Karpas-422 (cell line): ENCODE measurements around the gene AQR. TPM values are rescaled to one million over a fixed set of nuclear protein-coding genes. Genes with fewer than 3 reads are reported as not detected.
"Not testable (repeated sequence)": the region's sequence is repeated elsewhere in the genome, so short reads cannot be mapped to it uniquely, and the experiment has no call there.

Source experiments
- DNase-seq: peaks from one replicate; pipeline ENCODE4 v3.0.0-alpha.2; 2015
- H2AFZ ChIP-seq: fragments of 200-600 bp; sonication (generic); 2 replicates; pipeline ENCODE4 v1.6.1; 2014; ENCODE audit warnings: antibody characterized with exemption, low read length, mixed read lengths
- H3K27ac ChIP-seq: fragments of 200-600 bp; sonication (generic); 2 replicates; pipeline ENCODE4 v1.5.1; 2014; ENCODE audit warnings: mild to moderate bottlenecking, low read length, moderate library complexity
- H3K27me3 ChIP-seq: fragments of 200-600 bp; sonication (generic); 2 replicates; pipeline ENCODE4 v1.6.1; 2014; ENCODE audit warnings: low read length, mixed read lengths
- H3K36me3 ChIP-seq: fragments of 200-600 bp; sonication (generic); 2 replicates; pipeline ENCODE4 v1.6.1; 2014; ENCODE audit warnings: low read length, mixed read lengths; ENCODE audit not compliant: insufficient read depth
- H3K4me1 ChIP-seq: fragments of 200-600 bp; sonication (generic); 2 replicates; pipeline ENCODE4 v1.6.1; 2014; ENCODE audit warnings: mild to moderate bottlenecking, low read length, mixed read lengths
- H3K4me2 ChIP-seq: fragments of 200-600 bp; sonication (generic); 2 replicates; pipeline ENCODE4 v1.6.1; 2014; ENCODE audit warnings: low read length, low read depth, mild to moderate bottlenecking; ENCODE audit not compliant: poor library complexity, severe bottlenecking
- H3K4me3 ChIP-seq: fragments of 200-600 bp; sonication (generic); 2 replicates; pipeline ENCODE4 v1.5.1; 2014; ENCODE audit warnings: mild to moderate bottlenecking, antibody characterized with exemption, low read length, mixed read lengths
- H3K79me2 ChIP-seq: fragments of 200-600 bp; sonication (generic); 2 replicates; pipeline ENCODE4 v1.6.1; 2014; ENCODE audit warnings: mild to moderate bottlenecking, low read length, mixed read lengths
- H3K9ac ChIP-seq: fragments of 200-600 bp; sonication (generic); 2 replicates; pipeline ENCODE4 v1.6.0; 2014; ENCODE audit warnings: low read length
- H3K9me2 ChIP-seq: fragments of 200-600 bp; sonication (generic), shearing (Covaris generic); replicated peaks from 2 replicates; pipeline ENCODE4 v1.6.0; 2014; ENCODE audit warnings: mild to moderate bottlenecking, low read length, moderate library complexity; ENCODE audit not compliant: insufficient read depth
- H3K9me3 ChIP-seq: fragments of 300-700, 200-600 bp; sonication (generic); 2 replicates; pipeline ENCODE4 v1.6.1; 2014; ENCODE audit warnings: low read length, mixed read lengths
- H4K20me1 ChIP-seq: fragments of 200-600 bp; sonication (generic); 2 replicates; pipeline ENCODE4 v1.6.1; 2014; ENCODE audit warnings: mild to moderate bottlenecking, antibody characterized with exemption, low read length, low read depth; ENCODE audit not compliant: insufficient read depth
- total RNA-seq: library from RNA; depleted of rRNA; stranded (reverse); fragments of >200 nt; shearing (Covaris generic); gene quantifications from 2 replicates; pipeline ENCODE4 v1.2.3, GENCODE V29; 2014; ENCODE audit warnings: low replicate concordance

Gene AQR
- total RNA-seq, 1 experiment from 2014 or later, result 51.4 TPM

GRCh38 chr15:34809186-34809585, 160.4 kb downstream of the AQR start:
- H3K4me2 ChIP-seq, result no peak overlapping the region
- H3K36me3 ChIP-seq, result no peaks in the 10 kb centered on the region
- no peak overlapping the region for H3K9ac ChIP-seq
- H3K9me2 ChIP-seq, result no peaks in the 10 kb centered on the region
- H3K27me3 ChIP-seq, result no peaks in the 10 kb centered on the region; the same call in 1 of the 2 replicates
- no peak for DNase-seq
- H3K27ac ChIP-seq, result no peak overlapping the region
- H3K4me1 ChIP-seq, result no peaks in the 10 kb centered on the region
- H3K9me3 ChIP-seq, result no peaks in the 10 kb centered on the region
- H3K79me2 ChIP-seq, result no peaks in the 10 kb centered on the region
- no peak overlapping the region for H2AFZ ChIP-seq
- H3K4me3 ChIP-seq, result no peak overlapping the region
- no peaks in the 10 kb centered on the region for H4K20me1 ChIP-seq

- DNase-seq, result no peak
- H4K20me1 ChIP-seq, result no peaks in the 10 kb centered on the region
- H3K9me3 ChIP-seq, result no peaks in the 10 kb centered on the region
- no peaks in the 10 kb centered on the region for H3K36me3 ChIP-seq
- H2AFZ ChIP-seq, result no peak overlapping the region
- H3K4me1 ChIP-seq, result no peaks in the 10 kb centered on the region
- H3K9ac ChIP-seq, result no peak overlapping the region
- H3K27ac ChIP-seq, result no peak overlapping the region
- H3K4me2 ChIP-seq, result no peak overlapping the region
- H3K79me2 ChIP-seq, result no peaks in the 10 kb centered on the region
- no peaks in the 10 kb centered on the region for H3K9me2 ChIP-seq
- H3K4me3 ChIP-seq, result no peak overlapping the region
- no peaks in the 10 kb centered on the region; the same call in 1 of the 2 replicates for H3K27me3 ChIP-seq
Observed at GRCh38 chr15:34808016-34808415, 161.5 kb downstream of the AQR start.

- not testable (repeated sequence) for H3K9ac ChIP-seq, H3K27ac ChIP-seq, H3K4me3 ChIP-seq, H3K4me1 ChIP-seq, H4K20me1 ChIP-seq, H2AFZ ChIP-seq, DNase-seq, H3K79me2 ChIP-seq, H3K4me2 ChIP-seq, H3K27me3 ChIP-seq, H3K9me2 ChIP-seq, H3K36me3 ChIP-seq, H3K9me3 ChIP-seq
Observed at GRCh38 chr15:34807241-34807640, 162.3 kb downstream of the AQR start.

DNA sequence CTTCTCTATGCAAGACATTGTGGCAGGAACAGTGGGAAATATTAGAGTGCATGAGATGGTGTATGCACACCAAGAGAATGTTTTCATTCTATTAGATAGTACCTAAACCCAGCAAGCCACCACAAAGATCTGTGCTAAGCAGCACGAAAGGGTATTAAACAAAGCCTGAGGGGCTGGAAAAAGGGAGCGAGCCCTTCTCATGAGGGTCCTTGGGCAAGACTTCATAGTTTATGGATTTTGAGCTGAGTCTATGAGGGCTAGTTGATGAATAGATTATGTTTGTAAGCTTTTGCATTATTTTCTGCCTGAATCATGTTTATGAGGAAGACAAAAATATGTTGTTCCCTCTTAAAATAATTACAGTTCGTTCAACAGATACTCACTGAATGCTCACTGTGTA, 164.8 kb downstream of the AQR start:
- no peaks in the 10 kb centered on the region for H4K20me1 ChIP-seq
- H2AFZ ChIP-seq, result no peak overlapping the region
- DNase-seq, result no peak
- no peaks in the 10 kb centered on the region for H3K4me1 ChIP-seq
- no peak overlapping the region for H3K4me3 ChIP-seq
- H3K27me3 ChIP-seq, result no peaks in the 10 kb centered on the region
- H3K36me3 ChIP-seq, result no peaks in the 10 kb centered on the region
- no peaks in the 10 kb centered on the region for H3K9me3 ChIP-seq
- H3K9ac ChIP-seq, result no peak overlapping the region
- H3K9me2 ChIP-seq, result no peaks in the 10 kb centered on the region
- H3K79me2 ChIP-seq, result no peaks in the 10 kb centered on the region
- no peak overlapping the region for H3K27ac ChIP-seq
- H3K4me2 ChIP-seq, result no peak overlapping the region

DNA sequence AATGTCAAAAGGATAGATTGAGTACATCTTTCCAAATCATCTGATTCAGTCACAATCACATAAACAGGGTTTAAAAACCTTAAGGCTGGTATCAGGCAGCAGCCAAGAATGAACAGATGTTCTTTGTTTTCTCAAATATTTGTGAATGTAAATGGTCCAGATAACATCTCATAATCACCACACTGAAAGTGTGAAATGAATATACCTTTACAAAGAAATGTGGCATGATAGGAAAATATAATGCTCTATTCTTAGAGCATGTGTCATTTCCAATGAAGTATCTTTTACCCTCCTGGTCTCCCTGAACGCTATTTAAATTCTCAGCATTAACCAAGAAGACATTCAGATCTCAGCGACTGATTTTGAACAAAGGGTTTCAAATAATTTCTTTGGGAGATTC, 165.4 kb downstream of the AQR start:
- Histone ChIP-seq H3K9ac (no peak overlapping the region), H3K27me3 (no peaks in the 10 kb centered on the region), H2AFZ (no peak overlapping the region), H4K20me1 (no peaks in the 10 kb centered on the region), H3K9me2 (no peaks in the 10 kb centered on the region), H3K79me2 (no peaks in the 10 kb centered on the region), H3K27ac (no peak overlapping the region), H3K4me1 (no peaks in the 10 kb centered on the region), H3K4me3 (no peak overlapping the region), H3K4me2 (no peak overlapping the region), H3K9me3 (no peaks in the 10 kb centered on the region), H3K36me3 (no peaks in the 10 kb centered on the region)
- DNase-seq, result no peak

- Histone ChIP-seq H3K9me2 (no peaks in the 10 kb centered on the region), H3K36me3 (no peaks in the 10 kb centered on the region), H3K9me3 (no peaks in the 10 kb centered on the region), H3K27me3 (no peaks in the 10 kb centered on the region), H3K79me2 (no peaks in the 10 kb centered on the region), H3K4me2 (no peak overlapping the region), H4K20me1 (no peaks in the 10 kb centered on the region), H3K9ac (no peak overlapping the region), H2AFZ (no peak overlapping the region), H3K4me1 (no peaks in the 10 kb centered on the region), H3K4me3 (no peak overlapping the region), H3K27ac (no peak overlapping the region)
- no peak for DNase-seq
Observed at GRCh38 chr15:34802803-34803750, 166.5 kb downstream of the AQR start.

- Histone ChIP-seq H3K79me2 (no peaks in the 10 kb centered on the region), H3K27ac (no peak overlapping the region), H3K27me3 (no peaks in the 10 kb centered on the region), H3K4me1 (no peaks in the 10 kb centered on the region), H3K4me2 (no peak overlapping the region), H2AFZ (no peak overlapping the region), H3K9me3 (no peaks in the 10 kb centered on the region), H3K4me3 (no peak overlapping the region), H3K36me3 (no peaks in the 10 kb centered on the region), H3K9ac (no peak overlapping the region), H4K20me1 (no peaks in the 10 kb centered on the region), H3K9me2 (no peaks in the 10 kb centered on the region)
- no peak for DNase-seq
Observed at GRCh38 chr15:34802371-34802770, 167.2 kb downstream of the AQR start.
